ENCODE measurements around the gene ARF3. TPM values are rescaled to one million over a fixed set of nuclear protein-coding genes. Genes with fewer than 3 reads are reported as not detected.

The ARF3 gene
- total and polyA plus RNA-seq, 2 of the 13 experiments (the other 11 are each of a cell fraction or from before 2014, with no cell fraction given): 53.8 to 57.9 TPM

GRCh38 chr12:48980953-48981756, 23.9 kb upstream of the ARF3 start (continued):
- TF ChIP-seq HMGXB4 (CRISPR knock-in tag; IDR thresholded peaks at IDR 0.05; ENCODE audit: borderline replicate concordance in 1 of 2, low read depth in 1 of 2): peak in 1 of 2 experiments; percentile 11; a peak in 2 of 4 replicates
- no peak for TF ChIP-seq ZNF704 (CRISPR knock-in tag; IDR thresholded peaks at IDR 0.05; ENCODE audit: borderline replicate concordance)
- TF ChIP-seq ZFY (CRISPR knock-in tag; IDR thresholded peaks at IDR 0.05): peak; percentile 53; the same call in 1 of the 2 replicates
- TF ChIP-seq CTCF (CRISPR knock-in tag; IDR thresholded peaks at IDR 0.05): peak; percentile 2; the same call in 1 of the 2 replicates
- TF ChIP-seq STAT6 (CRISPR knock-in tag; IDR thresholded peaks at IDR 0.05; ENCODE audit: borderline replicate concordance): no peak
- TF ChIP-seq ZNF772 (CRISPR knock-in tag; IDR thresholded peaks at IDR 0.05): peak; percentile 56; the same call in 1 of the 2 replicates
- 0 out of 2 replicates have a peak, but pooled peaks have one; percentile 5 for TF ChIP-seq MED1 (CRISPR knock-in tag; IDR thresholded peaks at IDR 0.05)
- no peak for TF ChIP-seq ZBTB40 (IDR thresholded peaks at IDR 0.05)
- TF ChIP-seq ZBTB40 (CRISPR knock-in tag; IDR thresholded peaks at IDR 0.05): 0 out of 2 replicates have a peak, but pooled peaks have one; percentile 24
- no peak for TF ChIP-seq ZBTB1 (CRISPR knock-in tag; IDR thresholded peaks at IDR 0.05; ENCODE audit: borderline replicate concordance)

Measured in HepG2 (cell line).